AG09309 (cell line): Measurements from ENCODE around the gene KCTD16.

Source experiments
- DNase-seq: peaks from one replicate; pipeline ENCODE4 v3.0.0-alpha.2; 2010; ENCODE audit warnings: low read depth
- H3K4me3 ChIP-seq: 2 replicates; pipeline ENCODE4 v1.5.1; 2011; ENCODE audit warnings: mild to moderate bottlenecking, low read depth, low read length, moderate library complexity; ENCODE audit not compliant: control insufficient read depth
- CTCF ChIP-seq: IDR thresholded peaks from 2 replicates; pipeline ENCODE4 v1.5.1; 2011; ENCODE audit warnings: mild to moderate bottlenecking, low read depth, low read length, inconsistent platforms; ENCODE audit not compliant: insufficient read depth, control insufficient read depth; ENCODE audit errors: missing control alignments

KCTD16 gene

GRCh38 chr5:144141585-144141984, 29.1 kb upstream of the KCTD16 start:
- TF ChIP-seq CTCF = no peak
- DNase-seq = no peak

DNA sequence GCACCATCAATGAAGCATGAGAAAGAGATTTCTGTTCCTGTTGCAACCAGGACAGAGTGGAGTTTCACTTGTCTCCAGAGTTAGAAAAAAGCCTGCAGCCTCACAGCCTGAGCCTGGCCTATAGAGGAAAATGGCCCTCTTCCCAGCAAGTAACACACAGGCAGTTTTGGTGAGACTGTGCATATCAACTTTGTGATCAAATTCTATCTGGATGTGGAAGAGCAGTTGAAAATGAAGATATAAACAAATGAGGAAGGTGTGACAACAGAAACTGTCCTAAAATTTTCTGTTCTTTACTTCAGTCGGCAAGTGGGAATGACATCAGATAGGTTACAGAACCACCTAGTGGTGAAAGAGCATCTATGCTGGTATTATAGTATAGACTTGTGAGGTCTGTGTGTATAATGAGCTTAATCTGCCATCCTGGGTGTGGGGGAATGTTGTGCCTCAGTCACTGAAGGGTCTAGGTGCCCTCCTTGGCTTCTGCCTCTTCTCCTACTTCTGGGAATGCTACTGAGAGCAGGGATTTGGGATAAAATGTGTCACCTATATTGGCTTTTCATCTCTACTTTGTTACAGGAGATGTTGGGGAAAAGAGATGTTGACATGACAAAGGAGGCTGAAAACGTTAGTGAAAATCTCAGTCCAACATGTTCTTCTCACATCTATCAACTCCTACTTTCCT, 28.4 kb upstream of the KCTD16 start:
- peak; percentile 71 for TF ChIP-seq CTCF
- no peak overlapping the region for H3K4me3 ChIP-seq
- no peak for DNase-seq

More at GRCh38 chr5:144141585-144141984, 29.1 kb upstream of the KCTD16 start:
- H3K4me3 ChIP-seq = no peak overlapping the region

DNA sequence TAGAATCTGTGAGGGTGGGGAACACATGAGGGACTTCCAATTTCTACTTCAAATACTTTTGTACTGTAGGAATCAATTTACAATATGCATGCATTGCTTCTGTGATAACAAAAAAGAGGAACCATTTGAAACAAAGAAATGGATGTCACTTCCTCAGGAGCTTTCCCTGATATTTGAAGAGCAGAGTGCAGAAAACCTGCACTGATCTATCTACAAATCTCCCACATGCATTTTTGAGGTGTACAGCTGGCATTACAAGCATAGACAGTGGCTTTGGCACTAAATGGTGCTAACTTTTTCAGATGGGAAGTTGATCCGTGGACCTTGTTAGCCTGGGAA, 27.9 kb upstream of the KCTD16 start:
- no peak overlapping the region for H3K4me3 ChIP-seq
- no peak for TF ChIP-seq CTCF
- no peak for DNase-seq

GRCh38 chr5:144143625-144144024, 27.0 kb upstream of the KCTD16 start:
- no peak for TF ChIP-seq CTCF
- no peak overlapping the region for H3K4me3 ChIP-seq
- no peak for DNase-seq

DNA sequence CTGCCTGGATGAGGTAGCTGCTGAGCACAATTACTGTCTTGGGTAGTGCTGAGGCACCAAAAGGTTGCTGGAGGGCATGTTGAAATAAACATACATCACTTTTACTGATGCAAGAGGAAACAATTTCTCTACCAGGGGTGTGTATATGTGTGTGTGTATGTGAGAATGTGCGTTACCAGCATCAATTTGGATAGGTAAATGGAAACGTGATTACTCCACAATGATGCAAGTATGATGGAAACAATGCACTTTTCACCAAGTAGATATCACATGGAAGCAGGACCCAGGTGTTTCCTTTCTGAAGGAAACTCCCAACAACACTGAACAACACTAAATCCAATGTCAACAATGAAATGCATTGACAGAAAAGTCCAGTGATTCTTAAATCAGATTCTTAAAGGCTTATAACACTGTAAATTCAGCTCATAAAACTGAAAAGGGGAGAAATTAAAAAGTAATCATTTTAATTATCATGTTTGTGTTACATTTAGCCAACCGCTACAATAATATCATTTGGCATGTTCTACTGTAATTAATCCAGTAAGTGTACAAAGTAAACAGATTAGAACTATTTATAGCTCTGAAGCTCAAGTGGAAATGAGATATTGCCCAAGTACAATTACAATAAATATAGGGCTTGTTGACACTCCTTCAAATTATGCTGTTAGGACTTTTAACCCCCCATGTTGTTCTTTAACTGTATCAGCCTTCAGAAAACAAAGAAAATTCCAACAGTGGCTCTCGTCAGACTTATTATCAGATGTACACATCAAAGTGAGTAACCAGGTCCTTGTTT, 25.5 kb upstream of the KCTD16 start:
- no peak for TF ChIP-seq CTCF

DNA sequence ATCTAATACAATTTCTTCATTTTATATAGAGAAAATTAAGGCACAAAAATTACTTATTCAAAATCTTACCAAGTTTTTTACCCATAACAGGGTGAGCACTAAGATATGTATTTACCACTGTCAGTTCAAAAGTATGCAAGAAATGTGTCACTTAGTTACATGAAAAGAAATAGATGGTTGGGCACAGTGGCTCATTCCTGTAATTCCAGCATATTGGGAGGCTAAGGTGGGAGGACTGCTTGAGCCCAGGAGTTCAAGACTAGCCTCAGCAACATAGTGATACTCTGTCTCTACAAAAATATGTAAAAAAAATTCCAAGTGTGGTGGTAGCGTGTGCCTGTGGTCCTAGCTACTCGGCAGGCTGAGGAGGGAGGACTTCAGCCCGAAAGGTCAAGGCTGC, 19.6 kb upstream of the KCTD16 start:
- H3K4me3 ChIP-seq = no peak overlapping the region
- no peak for DNase-seq
- TF ChIP-seq CTCF = no peak

More for the DNA sequence above, 25.5 kb upstream of the KCTD16 start:
- DNase-seq = no peak
- no peak overlapping the region for H3K4me3 ChIP-seq
